ENCODE data around the gene LMF1. TPM values are rescaled to one million over a fixed set of nuclear protein-coding genes. Genes with fewer than 3 reads are reported as not detected.

Gene LMF1
- polyA plus RNA-seq, 1 donor from 2014 or later = 16.2 TPM

- H3K4me3 ChIP-seq (ENCODE audit: low read length) = no peak overlapping the region
- TF ChIP-seq EZH2 (IDR thresholded peaks at IDR 0.05; ENCODE audit: borderline replicate concordance, insufficient read depth, low read length, poor library complexity, severe bottlenecking) = no peak
- no peak for TF ChIP-seq RAD21 (conservative IDR thresholded peaks at IDR 0.05)
- no peak for TF ChIP-seq SMC3 (conservative IDR thresholded peaks at IDR 0.05; ENCODE audit: poor library complexity)
- no peak for TF ChIP-seq CTCF (IDR thresholded peaks at IDR 0.05; ENCODE audit: poor library complexity, severe bottlenecking)
- no peak for TF ChIP-seq TAF1 (IDR thresholded peaks at IDR 0.05; ENCODE audit: low read depth)
- TF ChIP-seq, protein P1, sequence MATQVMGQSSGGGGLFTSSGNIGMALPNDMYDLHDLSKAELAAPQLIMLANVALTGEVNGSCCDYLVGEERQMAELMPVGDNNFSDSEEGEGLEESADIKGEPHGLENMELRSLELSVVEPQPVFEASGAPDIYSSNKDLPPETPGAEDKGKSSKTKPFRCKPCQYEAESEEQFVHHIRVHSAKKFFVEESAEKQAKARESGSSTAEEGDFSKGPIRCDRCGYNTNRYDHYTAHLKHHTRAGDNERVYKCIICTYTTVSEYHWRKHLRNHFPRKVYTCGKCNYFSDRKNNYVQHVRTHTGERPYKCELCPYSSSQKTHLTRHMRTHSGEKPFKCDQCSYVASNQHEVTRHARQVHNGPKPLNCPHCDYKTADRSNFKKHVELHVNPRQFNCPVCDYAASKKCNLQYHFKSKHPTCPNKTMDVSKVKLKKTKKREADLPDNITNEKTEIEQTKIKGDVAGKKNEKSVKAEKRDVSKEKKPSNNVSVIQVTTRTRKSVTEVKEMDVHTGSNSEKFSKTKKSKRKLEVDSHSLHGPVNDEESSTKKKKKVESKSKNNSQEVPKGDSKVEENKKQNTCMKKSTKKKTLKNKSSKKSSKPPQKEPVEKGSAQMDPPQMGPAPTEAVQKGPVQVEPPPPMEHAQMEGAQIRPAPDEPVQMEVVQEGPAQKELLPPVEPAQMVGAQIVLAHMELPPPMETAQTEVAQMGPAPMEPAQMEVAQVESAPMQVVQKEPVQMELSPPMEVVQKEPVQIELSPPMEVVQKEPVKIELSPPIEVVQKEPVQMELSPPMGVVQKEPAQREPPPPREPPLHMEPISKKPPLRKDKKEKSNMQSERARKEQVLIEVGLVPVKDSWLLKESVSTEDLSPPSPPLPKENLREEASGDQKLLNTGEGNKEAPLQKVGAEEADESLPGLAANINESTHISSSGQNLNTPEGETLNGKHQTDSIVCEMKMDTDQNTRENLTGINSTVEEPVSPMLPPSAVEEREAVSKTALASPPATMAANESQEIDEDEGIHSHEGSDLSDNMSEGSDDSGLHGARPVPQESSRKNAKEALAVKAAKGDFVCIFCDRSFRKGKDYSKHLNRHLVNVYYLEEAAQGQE (IDR thresholded peaks at IDR 0.05; ENCODE audit: borderline replicate concordance) = no peak
- H3K4me2 ChIP-seq (ENCODE audit: low read length) = no peak overlapping the region
- H3K79me2 ChIP-seq (replicated peaks; ENCODE audit: insufficient read depth, low read length) = no peaks in the 10 kb centered on the region
- H3K9ac ChIP-seq (ENCODE audit: low read length) = no peak overlapping the region
- no peaks in the 10 kb centered on the region for H3K9me2 ChIP-seq (ENCODE audit: insufficient read depth, low read length)
- no peaks in the 10 kb centered on the region for H3K36me3 ChIP-seq (ENCODE audit: insufficient read depth, low read length)
- no peak overlapping the region for H2AFZ ChIP-seq (ENCODE audit: low read depth, low read length)
- no peaks in the 10 kb centered on the region for H3K9me3 ChIP-seq (ENCODE audit: low read length)
- H3K27ac ChIP-seq (ENCODE audit: low read length) = no peak overlapping the region
- H4K20me1 ChIP-seq (ENCODE audit: insufficient read depth) = no peaks in the 10 kb centered on the region
- H3K27me3 ChIP-seq (ENCODE audit: insufficient read depth, low read depth, low read length) = no peaks in the 10 kb centered on the region
- no peaks in the 10 kb centered on the region for H3F3A ChIP-seq (ENCODE audit: insufficient read depth, low read length, poor library complexity, severe bottlenecking)
Measured at GRCh38 chr16:818132-818531, 152.7 kb downstream of the LMF1 start.

DNA sequence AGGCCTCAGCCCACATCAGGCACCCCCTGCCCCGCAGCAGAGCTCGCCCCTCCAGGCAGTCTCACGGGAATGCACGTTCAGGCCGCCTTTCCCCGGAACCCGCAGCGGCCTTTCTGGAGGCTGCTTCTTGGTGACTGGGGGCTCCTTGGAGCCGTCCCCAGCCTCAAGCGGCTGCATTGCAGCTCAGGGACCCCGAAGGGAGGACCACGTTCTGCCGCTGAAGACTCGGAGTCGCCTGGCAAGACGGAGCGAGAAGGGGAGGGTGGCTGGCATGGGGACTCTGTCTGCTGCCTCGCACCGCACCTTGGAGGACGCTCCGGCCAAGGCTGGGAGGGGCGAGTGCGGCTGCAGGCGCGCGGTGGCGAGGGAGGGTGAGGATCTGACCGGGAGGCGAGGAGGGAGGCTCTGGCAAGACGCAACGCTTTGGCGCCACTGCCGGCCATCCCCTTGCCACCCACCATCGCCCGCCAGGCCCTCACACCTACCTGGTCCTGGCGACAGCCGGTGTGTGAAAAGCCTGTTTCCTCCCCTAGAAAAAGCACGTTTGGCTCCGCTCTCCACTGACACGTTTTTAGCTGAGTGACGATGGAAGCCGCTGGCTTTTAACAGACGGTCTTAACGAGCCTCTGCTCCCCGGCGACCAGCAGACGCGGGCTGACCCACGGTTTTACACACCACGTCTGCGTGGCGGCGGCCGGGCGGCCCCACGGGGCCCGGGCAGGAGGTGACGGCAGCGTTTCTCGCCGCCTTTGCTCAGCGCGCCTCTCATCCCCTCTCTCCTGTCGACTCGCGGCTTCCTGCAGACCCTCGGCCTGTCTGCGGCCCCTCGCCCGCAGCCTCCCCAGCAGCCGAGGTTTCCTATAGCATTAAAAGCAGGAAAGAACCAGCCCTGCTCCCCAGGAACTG lies 153.5 kb downstream of the LMF1 start:
- Histone ChIP-seq H3K27me3 (ENCODE audit: insufficient read depth, low read depth, low read length) (no peaks in the 10 kb centered on the region), H3K9ac (ENCODE audit: low read length) (no peak overlapping the region), H3F3A (ENCODE audit: insufficient read depth, low read length, poor library complexity, severe bottlenecking) (no peaks in the 10 kb centered on the region), H4K20me1 (ENCODE audit: insufficient read depth) (no peaks in the 10 kb centered on the region), H3K4me3 (ENCODE audit: low read length) (no peak overlapping the region), H3K9me2 (ENCODE audit: insufficient read depth, low read length) (no peaks in the 10 kb centered on the region), H3K27ac (ENCODE audit: low read length) (no peak overlapping the region), H3K36me3 (ENCODE audit: insufficient read depth, low read length) (no peaks in the 10 kb centered on the region), H2AFZ (ENCODE audit: low read depth, low read length) (no peak overlapping the region), H3K79me2 (replicated peaks; ENCODE audit: insufficient read depth, low read length) (no peaks in the 10 kb centered on the region), H3K9me3 (ENCODE audit: low read length) (no peaks in the 10 kb centered on the region), H3K4me2 (ENCODE audit: low read length) (no peak overlapping the region)
- TF ChIP-seq CTCF (IDR thresholded peaks at IDR 0.05; ENCODE audit: poor library complexity, severe bottlenecking) = no peak

Measured in neural cell (in vitro differentiated cells).